SH-SY5Y (cell line): ENCODE results near the gene YKT6.

Experiments used
- GATA2 ChIP-seq: IDR thresholded peaks from 2 replicates; pipeline ENCODE4 v1.6.1; 2011; ENCODE audit warnings: mild to moderate bottlenecking, low read depth, low read length
- GATA3 ChIP-seq: IDR thresholded peaks from 2 replicates; pipeline ENCODE4 v1.6.1; 2011; ENCODE audit warnings: low read depth, mild to moderate bottlenecking, low read length, moderate library complexity

- no peak for TF ChIP-seq GATA3
- TF ChIP-seq GATA2, result no peak
These were observed 46.8 kb upstream of the YKT6 start for GRCh38 chr7:44153948-44154335.
